ENCODE measurements around the gene KY. TPM values are rescaled to one million over a fixed set of nuclear protein-coding genes. Genes with fewer than 3 reads are reported as not detected.

KY gene
- polyA plus RNA-seq, 3 donors: 0.03 to 0.09 TPM; not detected in 1

DNA sequence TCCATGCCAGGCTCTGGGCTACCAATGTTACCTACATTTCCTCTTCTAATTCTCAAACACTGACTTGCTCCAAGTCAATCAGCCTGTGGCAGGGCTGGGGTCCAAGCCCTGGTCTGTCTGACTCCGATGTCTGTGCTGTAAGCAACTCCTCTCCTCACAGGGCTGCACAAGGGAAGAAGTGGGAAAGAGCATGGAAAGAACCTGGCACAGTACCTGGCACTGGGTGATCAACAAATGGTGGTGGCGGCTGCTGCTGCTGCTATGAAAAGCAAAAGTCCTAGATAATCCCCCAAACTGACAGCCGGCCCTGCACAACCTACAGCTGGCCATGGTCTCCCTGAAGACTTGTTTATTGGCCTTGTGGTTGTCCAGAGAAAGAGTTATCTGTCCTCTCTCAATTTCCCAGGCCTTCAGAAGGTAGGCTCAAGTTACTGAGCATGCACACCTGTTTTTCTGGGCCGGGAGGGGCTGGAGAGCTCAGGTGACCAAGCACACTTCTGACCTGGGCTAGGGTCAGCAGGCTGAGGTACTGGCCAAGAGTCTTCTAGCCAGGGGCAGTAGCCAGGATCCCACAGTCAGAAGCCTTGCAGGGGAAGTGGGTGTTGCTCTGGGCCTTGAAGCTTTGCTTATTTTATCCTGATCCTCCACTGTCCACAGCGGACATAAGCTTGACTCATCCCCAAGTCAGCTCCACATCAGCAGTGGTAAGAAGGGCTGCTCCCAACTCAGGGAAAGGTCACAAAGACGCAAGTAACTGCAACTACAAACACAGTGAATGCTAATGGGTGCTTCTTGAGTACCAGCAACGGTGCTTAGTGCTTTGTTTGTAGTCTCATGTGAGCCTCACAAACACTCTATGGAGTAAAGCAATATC, 35.3 kb upstream of the KY start:
- Histone ChIP-seq H3K27me3 (ENCODE audit: control insufficient read depth in 2 of 2, insufficient read depth in 2 of 2, low read length in 2 of 2) (no peaks in the 10 kb centered on the region), H3K27ac (ENCODE audit: low read depth in 1 of 2, low read length in 2 of 2) (no peak overlapping the region)
- WGBS (ENCODE audit: insufficient coverage): 100% methylated on average over 3 of the region's 7 CpGs

DNA sequence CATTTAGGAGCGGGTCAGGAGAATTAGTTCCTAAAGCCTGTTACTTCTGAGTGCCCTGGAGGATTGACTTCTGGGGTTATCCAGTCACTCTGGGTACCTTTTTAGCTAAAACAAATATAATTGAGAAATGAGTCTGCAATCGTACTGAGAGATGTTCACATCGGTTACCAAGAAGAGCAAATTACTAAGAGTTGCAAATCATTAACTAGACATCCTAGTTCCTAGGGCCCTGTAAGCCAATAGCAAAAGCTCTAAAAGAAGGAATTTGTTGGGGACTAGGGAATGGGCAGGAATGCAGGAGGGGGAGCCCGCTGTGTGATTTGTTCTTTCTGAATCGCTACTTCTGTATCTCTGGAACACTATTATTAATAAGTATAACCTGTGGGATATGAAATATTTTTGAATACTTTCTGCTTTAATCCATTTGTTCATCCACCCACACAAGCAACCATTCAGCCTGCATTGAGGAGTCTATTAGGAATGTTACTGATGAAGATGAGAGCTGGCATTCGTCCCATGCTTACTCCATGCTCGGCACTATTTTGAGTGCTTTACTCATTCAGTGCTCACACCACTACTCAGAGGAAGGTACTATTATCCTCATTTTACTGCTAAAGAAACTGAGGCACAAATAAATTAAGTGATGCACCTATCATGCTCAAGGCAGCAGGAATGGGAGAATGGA, 31.5 kb upstream of the KY start:
- H3K27ac ChIP-seq (ENCODE audit: low read depth in 1 of 2, low read length in 2 of 2): no peak overlapping the region
- H3K36me3 Mint-ChIP-seq: no peaks in the 10 kb centered on the region

More for the DNA sequence above, 35.3 kb upstream of the KY start:
- H4K20me1 ChIP-seq (ENCODE audit: insufficient read depth, low read length): no peaks in the 10 kb centered on the region
- TF ChIP-seq, protein P1, sequence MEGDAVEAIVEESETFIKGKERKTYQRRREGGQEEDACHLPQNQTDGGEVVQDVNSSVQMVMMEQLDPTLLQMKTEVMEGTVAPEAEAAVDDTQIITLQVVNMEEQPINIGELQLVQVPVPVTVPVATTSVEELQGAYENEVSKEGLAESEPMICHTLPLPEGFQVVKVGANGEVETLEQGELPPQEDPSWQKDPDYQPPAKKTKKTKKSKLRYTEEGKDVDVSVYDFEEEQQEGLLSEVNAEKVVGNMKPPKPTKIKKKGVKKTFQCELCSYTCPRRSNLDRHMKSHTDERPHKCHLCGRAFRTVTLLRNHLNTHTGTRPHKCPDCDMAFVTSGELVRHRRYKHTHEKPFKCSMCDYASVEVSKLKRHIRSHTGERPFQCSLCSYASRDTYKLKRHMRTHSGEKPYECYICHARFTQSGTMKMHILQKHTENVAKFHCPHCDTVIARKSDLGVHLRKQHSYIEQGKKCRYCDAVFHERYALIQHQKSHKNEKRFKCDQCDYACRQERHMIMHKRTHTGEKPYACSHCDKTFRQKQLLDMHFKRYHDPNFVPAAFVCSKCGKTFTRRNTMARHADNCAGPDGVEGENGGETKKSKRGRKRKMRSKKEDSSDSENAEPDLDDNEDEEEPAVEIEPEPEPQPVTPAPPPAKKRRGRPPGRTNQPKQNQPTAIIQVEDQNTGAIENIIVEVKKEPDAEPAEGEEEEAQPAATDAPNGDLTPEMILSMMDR (IDR thresholded peaks at IDR 0.05): no peak
- no peak overlapping the region for H3K4me2 ChIP-seq (replicated peaks; ENCODE audit: extremely low read depth, low read length, poor library complexity, severe bottlenecking)
- no peaks in the 10 kb centered on the region for H3K36me3 Mint-ChIP-seq
- no peak overlapping the region for H3K4me3 ChIP-seq (replicated peaks in 1 of 3; ENCODE audit: low read depth in 2 of 3, low read length in 3 of 3)
- no peaks in the 10 kb centered on the region for H3K4me1 ChIP-seq (ENCODE audit: control insufficient read depth in 1 of 2, insufficient read depth in 2 of 2, low read length in 2 of 2)
- intact Hi-C loops (cut with micrococcal nuclease): no loop called here
- H3K27me3 Mint-ChIP-seq (ENCODE audit: low read depth in 3 of 3): peaks cover 0 to 3% (median 0%) of the 10 kb centered on the region in 3 donors
- H3K4me3 Mint-ChIP-seq: no peak overlapping the region
- no peak overlapping the region for H2AFZ ChIP-seq (ENCODE audit: insufficient read depth, low read depth, low read length, poor library complexity, severe bottlenecking)
- H3K9ac ChIP-seq (ENCODE audit: insufficient read depth, low read length, poor library complexity, severe bottlenecking): no peak overlapping the region
- no peak overlapping the region for H3K27ac Mint-ChIP-seq
- no peaks in the 10 kb centered on the region for H3K36me3 ChIP-seq (replicated peaks in 1 of 2; ENCODE audit: control insufficient read depth in 1 of 2, insufficient read depth in 2 of 2, low read length in 2 of 2)
- DNase-seq: no peak
- no peaks in the 10 kb centered on the region for H3K79me2 ChIP-seq (ENCODE audit: insufficient read depth, low read length)
- H3K4me1 Mint-ChIP-seq: peaks cover 2% of the 10 kb centered on the region
- H3K9me3 Mint-ChIP-seq: peaks cover 0 to 3% (median 0%) of the 10 kb centered on the region in 7 donors
- H3K9me3 ChIP-seq (replicated peaks in 1 of 2; ENCODE audit: control insufficient read depth in 1 of 2, insufficient read depth in 1 of 2, low read length in 2 of 2): no peaks in the 10 kb centered on the region

More for the DNA sequence above, 31.5 kb upstream of the KY start:
- Histone ChIP-seq H3K4me1 (ENCODE audit: control insufficient read depth in 1 of 2, insufficient read depth in 2 of 2, low read length in 2 of 2) (no peaks in the 10 kb centered on the region), H3K27me3 (ENCODE audit: control insufficient read depth in 2 of 2, insufficient read depth in 2 of 2, low read length in 2 of 2) (no peaks in the 10 kb centered on the region), H3K79me2 (ENCODE audit: insufficient read depth, low read length) (no peaks in the 10 kb centered on the region), H4K20me1 (ENCODE audit: insufficient read depth, low read length) (no peaks in the 10 kb centered on the region), H3K9ac (ENCODE audit: insufficient read depth, low read length, poor library complexity, severe bottlenecking) (no peak overlapping the region), H3K4me3 (replicated peaks in 1 of 3; ENCODE audit: low read depth in 2 of 3, low read length in 3 of 3) (no peak overlapping the region), H3K36me3 (replicated peaks in 1 of 2; ENCODE audit: control insufficient read depth in 1 of 2, insufficient read depth in 2 of 2, low read length in 2 of 2) (no peaks in the 10 kb centered on the region), H2AFZ (ENCODE audit: insufficient read depth, low read depth, low read length, poor library complexity, severe bottlenecking) (no peak overlapping the region), H3K9me3 (replicated peaks in 1 of 2; ENCODE audit: control insufficient read depth in 1 of 2, insufficient read depth in 1 of 2, low read length in 2 of 2) (no peaks in the 10 kb centered on the region), H3K4me2 (replicated peaks; ENCODE audit: extremely low read depth, low read length, poor library complexity, severe bottlenecking) (no peak overlapping the region)
- H3K9me3 Mint-ChIP-seq: peaks cover 0 to 3% (median 0%) of the 10 kb centered on the region in 7 donors
- no peak overlapping the region for H3K4me3 Mint-ChIP-seq
- peaks cover 2 to 4% (median 3%) of the 10 kb centered on the region in 3 donors for H3K27me3 Mint-ChIP-seq (ENCODE audit: low read depth in 3 of 3)
- DNase-seq: no peak
- 100% methylated on average over 1 of the region's 7 CpGs for WGBS (ENCODE audit: insufficient coverage)
- no peaks in the 10 kb centered on the region for H3K4me1 Mint-ChIP-seq
- TF ChIP-seq, protein P1 (IDR thresholded peaks at IDR 0.05): no peak
- peak overlapping the region in 1 of 7 donors; percentile 78 for H3K27ac Mint-ChIP-seq
- intact Hi-C loops (cut with micrococcal nuclease): no loop called here

All from CD14-positive monocyte (primary cell).